ENCODE measurements around the gene TMPRSS3.

DNA sequence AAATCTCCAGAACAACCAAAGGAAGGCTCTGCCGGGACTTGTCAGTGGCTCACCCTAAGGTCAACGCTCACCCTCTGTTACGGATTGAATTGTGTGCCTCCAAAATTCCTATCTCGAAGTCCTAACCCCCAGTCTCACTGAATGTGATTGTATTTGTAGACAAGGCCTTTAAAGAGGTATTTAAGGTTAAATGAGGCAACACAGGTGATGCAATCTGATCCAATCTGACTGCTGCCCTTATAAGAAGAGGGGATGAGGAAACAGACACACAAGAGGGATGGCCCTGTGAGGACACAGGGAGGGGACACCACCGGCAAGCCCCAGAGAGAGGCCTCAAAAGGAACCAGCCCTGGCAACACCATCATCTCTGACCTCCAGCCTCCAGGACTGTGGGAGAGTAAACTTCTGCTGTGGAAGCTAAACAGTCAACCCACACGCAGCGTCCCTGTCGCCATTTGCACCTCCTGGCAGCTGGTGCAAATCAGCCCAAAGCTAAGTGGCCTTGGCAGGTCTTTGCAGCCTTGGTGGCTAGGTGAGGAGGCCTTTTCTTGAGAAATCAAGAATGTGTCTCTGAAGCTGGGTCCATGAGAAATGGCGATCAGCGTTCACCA is 32.1 kb upstream of the TMPRSS3 start:
- TF ChIP-seq, protein P1, sequence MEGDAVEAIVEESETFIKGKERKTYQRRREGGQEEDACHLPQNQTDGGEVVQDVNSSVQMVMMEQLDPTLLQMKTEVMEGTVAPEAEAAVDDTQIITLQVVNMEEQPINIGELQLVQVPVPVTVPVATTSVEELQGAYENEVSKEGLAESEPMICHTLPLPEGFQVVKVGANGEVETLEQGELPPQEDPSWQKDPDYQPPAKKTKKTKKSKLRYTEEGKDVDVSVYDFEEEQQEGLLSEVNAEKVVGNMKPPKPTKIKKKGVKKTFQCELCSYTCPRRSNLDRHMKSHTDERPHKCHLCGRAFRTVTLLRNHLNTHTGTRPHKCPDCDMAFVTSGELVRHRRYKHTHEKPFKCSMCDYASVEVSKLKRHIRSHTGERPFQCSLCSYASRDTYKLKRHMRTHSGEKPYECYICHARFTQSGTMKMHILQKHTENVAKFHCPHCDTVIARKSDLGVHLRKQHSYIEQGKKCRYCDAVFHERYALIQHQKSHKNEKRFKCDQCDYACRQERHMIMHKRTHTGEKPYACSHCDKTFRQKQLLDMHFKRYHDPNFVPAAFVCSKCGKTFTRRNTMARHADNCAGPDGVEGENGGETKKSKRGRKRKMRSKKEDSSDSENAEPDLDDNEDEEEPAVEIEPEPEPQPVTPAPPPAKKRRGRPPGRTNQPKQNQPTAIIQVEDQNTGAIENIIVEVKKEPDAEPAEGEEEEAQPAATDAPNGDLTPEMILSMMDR (IDR thresholded peaks at IDR 0.05; ENCODE audit: insufficient read depth, low read length, poor library complexity, severe bottlenecking) = no peak
- no peak for TF ChIP-seq EZH2phosphoT487 (conservative IDR thresholded peaks at IDR 0.05; ENCODE audit: low read length)

Measured in SU-DHL-6 (cell line).